Glutamatergic neuron (in vitro differentiated cells): Measurements from ENCODE around the gene FOXN3. TPM values are rescaled to one million over a fixed set of nuclear protein-coding genes. Genes with fewer than 3 reads are reported as not detected.
A peak's percentile ranks its signal among the peaks of the same experiment; 100 is the strongest.

Experiments
- DNase-seq: peaks from one replicate; pipeline ENCODE4 v3.0.0; 2022
- H3K27ac Mint-ChIP-seq: one replicate; pipeline ENCODE4 v1.8.0; 2020; ENCODE audit warnings: mild to moderate bottlenecking, mixed read lengths, inconsistent platforms; ENCODE audit not compliant: unreplicated experiment
- H3K27me3 Mint-ChIP-seq: one replicate; pipeline ENCODE4 v1.8.0; 2020; ENCODE audit warnings: mild to moderate bottlenecking, moderate library complexity, mixed read lengths, inconsistent platforms; ENCODE audit not compliant: unreplicated experiment
- H3K36me3 Mint-ChIP-seq: one replicate; pipeline ENCODE4 v1.8.0; 2020; ENCODE audit warnings: mild to moderate bottlenecking, mixed read lengths, inconsistent platforms; ENCODE audit not compliant: unreplicated experiment
- H3K4me1 Mint-ChIP-seq: one replicate; pipeline ENCODE4 v1.8.0; 2020; ENCODE audit warnings: mild to moderate bottlenecking, low read depth, mixed read lengths, inconsistent platforms; ENCODE audit not compliant: unreplicated experiment
- H3K4me3 Mint-ChIP-seq: one replicate; pipeline ENCODE4 v1.8.0; 2020; ENCODE audit warnings: mild to moderate bottlenecking, mixed read lengths, inconsistent platforms; ENCODE audit not compliant: unreplicated experiment
- H3K9me3 Mint-ChIP-seq: one replicate; pipeline ENCODE4 v1.8.0; 2020; ENCODE audit warnings: mild to moderate bottlenecking, moderate library complexity, mixed read lengths, inconsistent platforms; ENCODE audit not compliant: unreplicated experiment
- total RNA-seq: library from RNA; stranded (reverse); fragmentation: NEBNext Ultra II Directional; extraction: Animal tissue kit (Norgen Biotek cat#: 25700); gene quantifications from one replicate; pipeline ENCODE4 v1.2.1, GENCODE V29; 2021; ENCODE audit not compliant: unreplicated experiment
- TF ChIP-seq, protein P1 (sequence below): fragments of 200-600 bp; sonication (generic); IDR thresholded peaks from one replicate; pipeline ENCODE4 v1.5.0; 2021; ENCODE audit not compliant: partially characterized antibody, unreplicated experiment

Gene FOXN3
- total RNA-seq, 1 donor from 2014 or later: 139 TPM

DNA sequence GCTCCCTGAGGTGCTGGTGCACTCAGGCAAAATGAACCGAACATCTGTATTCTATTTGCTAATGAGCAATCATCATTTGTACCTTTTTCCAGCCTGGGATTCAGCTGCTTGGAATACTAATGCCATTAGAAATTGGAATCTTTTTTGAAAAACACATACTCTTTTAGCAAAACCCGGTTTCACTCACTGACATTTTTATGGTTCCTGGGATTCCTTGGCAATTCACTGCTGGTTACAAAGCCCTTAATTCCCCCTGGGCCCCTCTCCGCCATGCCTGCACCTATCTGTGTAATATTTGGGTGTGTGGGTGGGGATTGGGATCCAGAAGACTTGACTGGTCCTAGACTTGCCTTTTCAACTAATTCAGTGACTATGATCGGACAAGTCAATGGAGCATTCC lies 199.1 kb downstream of the FOXN3 start:
- no peak for DNase-seq
- H3K9me3 Mint-ChIP-seq: no peaks in the 10 kb centered on the region
- H3K27me3 Mint-ChIP-seq: peaks cover 2% of the 10 kb centered on the region
- peaks cover 20% of the 10 kb centered on the region for H3K4me1 Mint-ChIP-seq
- no peak overlapping the region for H3K27ac Mint-ChIP-seq
- TF ChIP-seq, protein P1, sequence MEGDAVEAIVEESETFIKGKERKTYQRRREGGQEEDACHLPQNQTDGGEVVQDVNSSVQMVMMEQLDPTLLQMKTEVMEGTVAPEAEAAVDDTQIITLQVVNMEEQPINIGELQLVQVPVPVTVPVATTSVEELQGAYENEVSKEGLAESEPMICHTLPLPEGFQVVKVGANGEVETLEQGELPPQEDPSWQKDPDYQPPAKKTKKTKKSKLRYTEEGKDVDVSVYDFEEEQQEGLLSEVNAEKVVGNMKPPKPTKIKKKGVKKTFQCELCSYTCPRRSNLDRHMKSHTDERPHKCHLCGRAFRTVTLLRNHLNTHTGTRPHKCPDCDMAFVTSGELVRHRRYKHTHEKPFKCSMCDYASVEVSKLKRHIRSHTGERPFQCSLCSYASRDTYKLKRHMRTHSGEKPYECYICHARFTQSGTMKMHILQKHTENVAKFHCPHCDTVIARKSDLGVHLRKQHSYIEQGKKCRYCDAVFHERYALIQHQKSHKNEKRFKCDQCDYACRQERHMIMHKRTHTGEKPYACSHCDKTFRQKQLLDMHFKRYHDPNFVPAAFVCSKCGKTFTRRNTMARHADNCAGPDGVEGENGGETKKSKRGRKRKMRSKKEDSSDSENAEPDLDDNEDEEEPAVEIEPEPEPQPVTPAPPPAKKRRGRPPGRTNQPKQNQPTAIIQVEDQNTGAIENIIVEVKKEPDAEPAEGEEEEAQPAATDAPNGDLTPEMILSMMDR: no peak
- no peak overlapping the region for H3K4me3 Mint-ChIP-seq
- peaks cover 8% of the 10 kb centered on the region for H3K36me3 Mint-ChIP-seq

GRCh38 chr14:89215531-89215930 lies 201.5 kb downstream of the FOXN3 start:
- Mint-ChIP-seq H3K9me3 (no peaks in the 10 kb centered on the region), H3K27ac (no peak overlapping the region), H3K4me3 (no peak overlapping the region), H3K4me1 (peaks cover 15% of the 10 kb centered on the region), H3K36me3 (peaks cover 8% of the 10 kb centered on the region), H3K27me3 (peaks cover 2% of the 10 kb centered on the region)
- TF ChIP-seq, protein P1: no peak
- DNase-seq: no peak

GRCh38 chr14:89215114-89215513 lies 201.9 kb downstream of the FOXN3 start:
- Mint-ChIP-seq H3K4me1 (peaks cover 14% of the 10 kb centered on the region), H3K36me3 (peaks cover 8% of the 10 kb centered on the region), H3K27ac (no peak overlapping the region), H3K9me3 (no peaks in the 10 kb centered on the region), H3K27me3 (peaks cover 2% of the 10 kb centered on the region), H3K4me3 (no peak overlapping the region)
- TF ChIP-seq, protein P1: no peak
- no peak for DNase-seq

DNA sequence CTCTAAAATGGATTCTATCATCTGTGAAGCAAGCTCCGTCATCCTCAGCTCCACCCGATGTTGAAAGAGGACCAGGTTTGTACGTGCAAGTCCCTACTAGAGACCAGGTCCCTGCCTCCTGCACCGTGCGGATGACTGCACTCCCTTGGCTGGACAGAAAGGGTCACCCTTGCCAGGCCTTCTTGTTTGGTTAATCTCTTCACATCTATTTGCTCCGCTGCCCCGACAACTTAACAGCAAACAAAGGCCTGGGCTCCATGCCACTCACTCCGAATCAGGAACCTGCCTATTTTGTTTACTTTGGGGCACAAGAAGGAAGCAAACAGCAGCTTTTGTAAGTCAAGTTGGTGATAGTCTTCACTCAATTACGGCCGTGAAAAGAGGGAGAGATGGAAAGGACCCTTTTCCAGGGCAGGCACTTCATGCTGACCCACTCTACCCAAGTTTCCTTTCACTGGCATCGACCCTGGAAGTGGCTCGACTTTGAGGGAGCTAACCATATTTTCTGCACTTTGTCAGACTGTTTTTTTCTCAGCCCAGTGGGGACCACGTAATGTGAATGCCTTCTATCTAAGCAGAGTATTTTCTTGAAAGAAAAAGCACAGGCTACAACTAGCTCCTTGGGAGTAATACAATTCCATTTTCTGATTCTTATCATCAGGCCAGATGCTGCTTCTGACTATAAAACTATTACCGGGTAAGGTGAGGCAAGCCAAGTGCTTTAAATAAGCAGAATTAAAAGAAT lies 202.6 kb downstream of the FOXN3 start:
- H3K4me3 Mint-ChIP-seq: no peak overlapping the region
- peaks cover 14% of the 10 kb centered on the region for H3K4me1 Mint-ChIP-seq
- H3K9me3 Mint-ChIP-seq: no peaks in the 10 kb centered on the region
- TF ChIP-seq, protein P1: no peak
- DNase-seq: no peak
- peak overlapping the region; percentile 24 for H3K27ac Mint-ChIP-seq
- peaks cover 2% of the 10 kb centered on the region for H3K27me3 Mint-ChIP-seq
- H3K36me3 Mint-ChIP-seq: peaks cover 8% of the 10 kb centered on the region
